GM18517 (cell line): Measurements from ENCODE around the gene ADAMTS6.
"Not testable (repeated sequence)": the region's sequence is repeated elsewhere in the genome, so short reads cannot be mapped to it uniquely, and the experiment has no call there.

Experiments
- ATAC-seq: cut with Tn5 transposase; IDR thresholded peaks from one replicate; pipeline ENCODE4 v1.9.1; 2021; ENCODE audit warnings: mild to moderate bottlenecking, moderate library complexity; ENCODE audit not compliant: unreplicated experiment

ADAMTS6 gene

DNA sequence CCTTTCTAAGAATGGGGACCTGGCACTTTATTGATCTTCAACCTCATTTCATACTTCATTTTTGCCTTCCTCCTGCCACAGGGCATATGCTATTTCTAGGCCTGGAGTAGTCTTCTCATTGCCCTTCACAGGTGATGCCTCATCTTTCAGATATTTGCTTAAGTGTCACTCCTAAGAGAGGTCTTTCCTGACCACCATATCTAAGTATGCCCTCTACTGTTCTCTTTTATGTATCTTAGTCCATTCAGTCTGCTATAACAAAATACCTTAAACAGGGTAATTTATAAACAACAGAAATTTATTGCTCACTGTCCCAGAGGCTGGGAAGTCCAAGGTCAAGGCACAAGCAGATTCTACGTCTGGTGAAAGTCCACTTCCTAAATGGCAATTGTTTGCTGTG, 99.1 kb downstream of the ADAMTS6 start:
- no peak for ATAC-seq

DNA sequence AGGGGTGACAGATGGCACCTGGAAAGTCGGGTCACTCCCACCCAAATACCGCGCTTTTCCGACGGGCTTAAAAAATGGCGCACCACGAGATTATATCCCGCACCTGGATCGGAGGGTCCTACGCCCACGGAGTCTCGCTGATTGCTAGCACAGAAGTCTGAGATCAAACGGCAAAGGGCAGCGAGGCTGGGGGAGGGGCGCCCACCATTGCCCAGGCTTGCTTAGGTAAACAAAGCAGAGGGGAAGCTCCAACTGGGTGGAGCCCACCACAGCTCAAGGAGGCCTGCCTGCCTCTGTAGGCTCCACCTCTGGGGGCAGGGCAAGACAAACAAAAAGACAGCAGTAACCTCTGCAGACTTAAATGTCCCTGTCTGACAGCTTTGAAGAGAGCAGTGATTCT, 111.2 kb downstream of the ADAMTS6 start:
- not testable (repeated sequence) for ATAC-seq

DNA sequence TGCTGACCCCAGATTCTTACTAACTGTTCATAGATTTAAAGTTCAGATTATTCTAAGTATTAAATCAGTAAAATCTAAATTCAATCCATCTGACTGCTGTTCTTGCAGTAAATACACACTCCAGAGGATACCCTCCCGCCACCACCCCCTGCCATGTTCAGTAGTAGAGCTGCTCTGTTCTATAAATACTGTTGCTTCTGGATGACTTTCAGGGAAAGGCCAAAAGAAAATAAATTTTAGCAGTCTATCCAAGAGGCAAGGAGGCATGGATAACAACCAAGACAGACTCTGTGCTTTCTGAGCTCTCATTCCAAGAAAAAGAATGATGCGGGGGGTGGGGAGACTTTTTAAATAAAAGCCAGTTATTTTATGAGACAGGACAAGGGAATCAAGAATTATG, 115.1 kb downstream of the ADAMTS6 start:
- ATAC-seq: no peak

DNA sequence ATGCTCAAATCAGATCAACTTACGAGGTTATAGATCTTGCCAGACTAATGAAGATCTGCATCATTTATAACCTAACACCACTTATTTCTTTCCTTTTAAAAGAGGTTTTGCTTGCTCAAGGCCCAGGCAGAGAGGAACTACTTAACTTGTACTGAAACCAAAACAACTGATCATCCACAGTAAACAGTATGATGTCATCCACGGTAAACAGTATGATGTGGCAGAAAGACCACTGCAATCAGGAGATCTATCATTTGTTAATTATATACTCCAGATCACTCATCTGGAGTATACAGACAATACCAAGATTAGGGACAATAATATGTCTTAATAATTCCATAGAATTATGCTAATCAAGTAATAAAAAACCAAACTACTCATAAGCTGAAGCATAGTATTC, 116.8 kb downstream of the ADAMTS6 start:
- ATAC-seq: no peak

DNA sequence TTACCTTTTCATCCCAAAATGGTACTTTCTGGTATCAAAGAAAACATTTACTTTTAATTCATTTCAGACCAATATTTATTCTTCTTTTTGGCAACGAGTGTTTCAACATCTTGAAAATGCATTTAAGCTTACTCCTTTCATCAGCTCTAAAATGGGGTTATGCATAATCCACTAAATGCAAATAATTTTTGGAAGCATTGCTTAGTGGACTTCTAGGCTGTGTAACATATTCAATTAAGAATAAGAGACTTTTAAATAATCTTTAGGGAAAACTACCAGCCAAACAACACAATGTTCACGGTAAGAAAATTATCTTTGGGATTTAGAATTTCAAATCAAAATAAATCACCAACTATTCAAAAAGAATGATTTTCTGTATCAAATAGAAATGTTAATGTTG, 118.2 kb downstream of the ADAMTS6 start:
- no peak for ATAC-seq

DNA sequence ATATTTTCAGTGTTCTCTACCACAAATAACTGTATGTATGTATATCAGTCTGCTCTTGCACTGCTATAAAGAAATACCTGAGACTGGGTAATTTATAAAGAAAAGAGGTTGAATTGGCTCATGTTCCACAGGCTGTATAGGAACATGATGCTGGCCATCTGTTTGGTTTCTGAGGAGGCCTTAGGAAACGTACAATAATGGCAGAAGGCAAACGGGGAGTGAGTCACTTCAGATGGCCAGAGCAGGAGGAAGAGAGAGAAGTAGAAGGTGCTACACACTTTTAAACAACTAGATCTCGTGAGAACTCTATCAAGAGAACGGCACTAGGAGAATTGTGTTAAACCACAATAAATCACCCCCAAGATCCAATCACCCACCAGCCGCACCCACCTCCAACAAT, 121.7 kb downstream of the ADAMTS6 start:
- ATAC-seq: no peak

DNA sequence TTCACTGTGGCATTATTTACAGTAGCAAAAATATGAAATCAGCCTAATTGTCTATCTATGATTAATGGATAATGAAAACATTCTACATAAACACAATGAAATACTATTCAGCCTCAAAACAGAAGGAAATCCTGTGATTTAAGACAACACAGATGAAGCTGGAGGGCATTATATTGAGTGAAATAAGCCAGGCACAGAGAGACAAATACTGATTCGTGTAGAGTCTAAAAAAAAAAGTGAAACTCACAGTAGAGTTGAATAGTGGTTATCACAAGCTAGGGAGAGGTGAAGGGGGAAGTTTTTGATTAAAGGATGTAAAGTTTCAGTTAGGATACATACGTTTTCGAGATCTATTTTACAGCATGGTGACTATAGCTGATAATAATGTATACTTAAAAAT, 122.2 kb downstream of the ADAMTS6 start:
- no peak for ATAC-seq

DNA sequence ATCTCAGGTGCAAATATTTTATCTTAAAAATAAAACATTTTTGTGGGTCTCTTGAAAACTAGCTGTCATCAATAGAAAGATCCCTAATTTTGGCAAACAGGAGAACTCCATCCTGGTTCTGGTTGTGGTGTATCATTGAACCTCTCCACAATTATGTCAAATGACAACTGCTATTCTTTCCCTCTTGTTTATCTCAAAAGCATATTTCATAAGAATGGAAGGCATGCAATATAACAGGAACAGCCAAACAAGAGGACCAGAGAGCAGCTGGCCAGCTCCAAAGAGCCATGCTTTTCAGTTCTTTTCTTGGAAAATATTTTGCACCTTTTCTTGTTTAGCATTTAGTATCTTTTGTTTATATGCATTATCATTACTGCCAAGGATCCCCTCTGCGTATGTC, 125.4 kb downstream of the ADAMTS6 start:
- ATAC-seq: no peak

DNA sequence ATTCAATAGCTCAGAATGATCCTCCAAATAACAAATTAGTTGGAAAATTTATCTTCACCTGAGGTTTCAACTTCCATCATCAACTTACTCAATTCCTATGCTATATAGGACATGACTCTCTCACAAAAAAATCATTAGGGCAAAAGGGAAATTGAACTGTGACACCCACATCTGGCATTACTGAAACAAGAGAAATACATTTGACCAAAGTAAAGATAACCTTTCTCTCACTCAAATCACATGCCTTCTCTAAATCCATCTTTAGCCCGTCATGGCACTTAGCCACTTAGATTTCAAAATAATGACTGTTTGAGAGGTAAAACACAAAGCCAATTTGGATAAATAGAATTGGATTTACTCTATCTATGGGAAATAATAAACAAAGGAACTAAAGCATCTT, 126.4 kb downstream of the ADAMTS6 start:
- no peak for ATAC-seq

DNA sequence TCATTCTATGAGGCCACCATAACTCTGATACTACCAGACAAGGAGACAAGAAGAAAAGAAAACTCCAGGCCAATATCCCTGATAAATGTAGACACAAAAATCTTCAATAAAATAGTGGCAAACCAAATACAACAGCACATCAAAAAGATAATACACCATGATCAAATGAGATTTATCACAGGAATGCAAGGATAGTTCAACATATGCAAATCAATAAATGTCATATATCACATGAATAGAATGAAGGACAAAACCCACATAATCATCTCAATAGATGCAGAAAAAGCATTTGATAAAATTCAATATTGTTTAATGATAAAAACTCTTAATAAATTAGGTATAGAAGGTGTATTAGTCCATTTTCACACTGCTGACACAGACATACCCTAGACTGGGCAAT, 139.9 kb downstream of the ADAMTS6 start:
- ATAC-seq: no peak

DNA sequence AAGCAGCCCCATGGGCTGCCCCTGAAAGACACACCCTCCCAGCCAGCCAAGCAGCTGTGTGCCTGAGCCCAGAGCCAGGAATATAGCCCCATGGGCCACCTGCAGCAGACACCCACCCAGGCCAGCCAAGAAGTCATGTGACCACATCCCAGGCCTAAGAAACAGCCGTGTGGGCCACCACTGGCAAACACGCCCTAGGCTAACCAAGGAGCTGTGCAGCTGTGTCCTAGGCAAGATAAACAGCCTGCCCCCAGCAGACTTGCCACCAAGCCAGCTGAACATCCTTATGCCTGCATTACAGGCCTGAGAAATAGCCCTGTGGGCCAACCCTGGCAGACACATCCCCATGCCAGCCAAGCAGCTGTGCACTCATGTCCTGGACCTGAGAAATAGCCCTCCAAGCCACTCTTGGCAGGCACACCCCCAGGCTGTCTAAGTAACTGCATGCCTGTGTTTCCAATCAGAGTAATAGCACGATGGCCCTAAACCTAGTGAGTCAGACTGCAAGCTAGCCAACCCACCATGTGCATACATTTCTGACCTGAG, 143.0 kb downstream of the ADAMTS6 start:
- ATAC-seq: no peak

DNA sequence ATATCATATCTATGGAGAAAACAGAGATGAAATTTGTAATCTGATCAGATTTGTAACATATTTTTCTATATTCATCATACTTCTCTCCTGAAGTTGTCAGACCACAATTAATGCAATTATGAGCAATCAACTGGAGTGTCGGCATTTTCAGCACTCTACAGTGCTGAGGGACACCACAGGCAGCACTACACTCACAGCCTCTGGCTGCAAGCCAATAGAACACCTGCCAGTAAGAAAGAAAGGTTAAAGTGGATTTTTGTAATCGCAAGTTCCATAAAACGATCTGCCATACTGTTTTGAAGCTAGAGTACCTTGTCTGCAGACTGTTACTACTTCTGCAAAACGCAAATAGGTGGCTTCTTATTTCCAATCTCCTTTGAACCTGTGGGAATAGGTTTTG, 147.6 kb downstream of the ADAMTS6 start:
- no peak for ATAC-seq

DNA sequence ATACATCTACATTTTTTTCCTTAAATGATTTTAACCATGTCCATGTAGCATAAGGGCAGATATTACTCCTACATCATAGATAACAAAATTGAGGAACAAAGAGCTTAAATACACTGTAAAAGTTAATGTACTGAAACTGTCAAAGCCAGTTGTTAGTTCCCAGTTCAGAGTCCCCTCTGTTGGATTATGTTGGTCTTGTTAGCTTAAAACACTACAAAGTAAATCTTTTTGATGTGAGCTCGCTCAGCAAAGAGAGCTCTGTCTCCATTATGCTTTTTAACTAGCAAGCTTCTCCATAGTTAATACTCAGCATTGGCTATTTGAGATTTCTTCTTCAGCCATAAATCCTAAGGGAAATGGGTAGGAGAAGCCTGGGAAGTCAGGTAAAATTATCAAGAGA, 149.1 kb downstream of the ADAMTS6 start:
- ATAC-seq: no peak

DNA sequence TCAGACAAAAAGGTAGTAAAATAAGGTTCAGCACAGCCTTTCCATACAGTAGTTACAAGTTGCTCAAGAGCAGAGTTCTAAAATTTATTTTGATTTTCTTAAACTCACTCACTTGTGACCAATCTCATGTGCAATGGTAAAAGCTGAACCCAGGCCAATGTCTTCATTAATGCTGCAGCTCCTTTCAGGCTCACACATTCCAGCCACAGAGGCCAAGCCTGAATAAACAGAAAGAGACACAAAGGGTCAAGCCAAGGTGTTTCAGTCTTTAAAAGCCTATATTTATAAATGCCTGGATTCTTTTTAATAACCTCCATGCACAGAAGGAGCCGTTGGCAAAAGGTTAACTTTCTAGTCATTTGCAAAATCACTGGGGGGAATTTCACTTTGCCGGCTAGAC, 152.5 kb downstream of the ADAMTS6 start:
- no peak for ATAC-seq

DNA sequence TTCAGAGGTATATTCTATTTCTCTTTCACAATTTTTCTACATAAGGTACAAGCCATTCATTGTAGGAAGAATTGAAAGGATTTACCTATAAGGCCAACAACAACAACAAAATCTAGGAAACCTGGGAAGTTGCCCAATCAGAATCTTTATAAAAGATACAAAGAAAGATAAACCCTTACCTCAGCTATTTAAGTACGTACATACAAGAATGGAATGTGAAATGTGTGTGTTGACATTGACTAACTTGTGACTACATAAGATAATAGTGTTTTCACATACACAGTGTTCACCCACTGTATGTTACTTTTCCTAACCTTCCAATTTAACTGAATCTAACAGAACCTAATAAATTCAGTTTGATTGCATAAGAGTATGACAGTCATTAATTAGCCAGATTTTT, 154.1 kb downstream of the ADAMTS6 start:
- no peak for ATAC-seq

DNA sequence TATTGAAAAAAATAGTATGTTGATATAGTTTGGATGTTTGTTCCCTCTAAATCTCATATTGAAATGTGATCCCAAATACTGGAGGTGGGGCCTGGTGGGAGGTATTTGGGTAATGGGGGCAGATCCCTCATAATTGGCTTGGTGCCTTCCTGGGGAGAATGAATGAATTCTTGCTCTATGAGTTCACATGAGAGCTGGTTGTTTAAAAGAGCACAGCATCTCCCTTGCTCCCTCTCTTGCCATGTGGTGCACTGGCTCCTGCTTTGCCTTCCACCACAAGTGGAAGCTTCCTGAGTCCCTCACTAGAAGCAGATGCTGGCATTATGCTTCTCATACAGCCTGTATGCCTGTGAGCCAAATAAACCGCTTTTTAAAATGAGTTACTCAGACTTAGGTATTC, 154.8 kb downstream of the ADAMTS6 start:
- no peak for ATAC-seq

DNA sequence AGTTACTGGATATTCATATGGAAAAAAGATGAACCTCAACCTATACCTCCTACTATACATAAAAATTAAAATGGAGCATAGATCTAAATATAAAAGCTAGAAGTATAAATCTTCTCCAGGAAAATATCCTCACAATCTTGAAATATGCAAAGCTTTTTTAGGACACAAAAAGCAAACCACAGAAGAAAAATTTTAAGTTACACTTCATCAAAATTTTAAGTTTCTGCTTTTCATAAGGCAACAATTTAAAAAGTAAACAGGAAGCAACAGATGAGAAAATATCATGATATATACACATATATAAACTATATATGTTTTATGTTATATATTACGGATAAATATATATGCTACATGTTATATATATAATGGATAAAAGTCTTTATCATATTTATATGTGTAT, 157.5 kb downstream of the ADAMTS6 start:
- ATAC-seq: no peak

DNA sequence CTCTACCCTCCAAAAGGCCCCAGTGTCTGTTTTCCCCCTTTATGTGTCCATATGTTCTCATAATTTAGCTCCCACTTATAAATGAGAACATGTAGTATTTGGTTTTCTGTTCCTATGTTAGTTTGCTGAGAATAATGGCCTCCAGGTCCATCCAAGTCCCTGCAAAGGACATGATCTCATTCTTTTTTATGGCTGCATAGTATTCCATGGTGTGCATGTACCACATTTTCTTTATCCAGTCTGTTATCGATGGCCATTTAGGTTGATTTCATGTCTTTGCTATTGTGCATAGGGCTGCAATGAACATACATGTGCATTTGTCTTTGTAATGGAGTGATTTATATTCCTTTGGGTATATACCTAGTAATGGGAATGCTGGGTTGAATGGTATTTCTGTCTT, 161.0 kb downstream of the ADAMTS6 start:
- ATAC-seq: not testable (repeated sequence)

DNA sequence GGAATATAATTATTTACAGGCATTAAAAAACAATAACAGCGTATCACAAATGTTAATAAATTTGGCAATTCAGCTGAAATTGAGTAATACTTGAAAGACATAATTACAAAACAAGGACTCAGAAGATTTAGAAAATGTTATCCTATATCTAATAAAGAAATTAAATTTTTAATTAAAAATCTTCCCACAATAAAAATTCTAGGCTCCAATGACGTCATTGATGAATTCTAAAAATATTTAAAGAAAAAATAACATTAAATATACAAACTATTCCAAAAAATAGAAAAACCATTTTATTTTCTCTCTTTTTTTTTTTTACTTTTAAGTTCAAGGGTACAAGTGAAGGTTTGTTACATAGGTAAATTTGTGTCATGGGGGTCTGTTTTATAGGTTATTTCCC, 161.5 kb downstream of the ADAMTS6 start:
- no peak for ATAC-seq

DNA sequence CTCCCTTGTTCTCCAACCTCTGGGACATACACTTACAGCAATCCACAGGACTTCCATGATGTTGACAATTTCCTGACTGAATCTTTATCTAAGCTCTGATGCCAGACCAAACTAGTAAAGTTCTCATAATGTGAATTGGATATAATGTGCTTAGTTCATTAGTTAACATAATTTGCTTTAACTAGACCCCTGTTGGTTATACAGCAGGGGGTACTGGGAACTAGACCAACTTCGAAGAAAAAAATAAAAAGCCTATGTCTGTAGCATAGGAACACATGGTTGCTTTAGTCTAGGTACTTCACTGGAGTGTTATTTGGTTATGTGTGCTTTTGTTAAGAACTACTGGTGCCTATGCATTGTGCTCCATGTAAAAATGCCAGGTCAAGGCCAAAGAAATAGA, 173.8 kb downstream of the ADAMTS6 start:
- ATAC-seq: no peak

DNA sequence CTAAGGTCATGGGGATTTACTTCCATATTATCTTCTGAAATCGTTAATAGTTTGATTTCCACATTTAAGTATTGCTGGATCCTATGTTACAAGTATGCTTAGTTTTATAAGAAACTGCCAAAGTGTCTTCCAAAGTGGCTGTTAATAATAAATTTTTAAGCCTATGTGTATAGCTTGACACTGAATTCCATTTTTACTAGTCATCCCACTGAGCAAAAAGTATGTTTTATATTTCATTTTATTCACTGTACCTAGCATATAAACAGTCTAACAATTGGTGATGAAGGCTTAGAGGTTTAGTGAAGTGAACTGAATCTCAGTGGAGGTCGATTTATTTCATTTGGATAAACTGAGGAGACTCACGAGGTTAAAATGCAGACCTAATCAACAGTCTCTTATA, 174.6 kb downstream of the ADAMTS6 start:
- ATAC-seq: no peak

DNA sequence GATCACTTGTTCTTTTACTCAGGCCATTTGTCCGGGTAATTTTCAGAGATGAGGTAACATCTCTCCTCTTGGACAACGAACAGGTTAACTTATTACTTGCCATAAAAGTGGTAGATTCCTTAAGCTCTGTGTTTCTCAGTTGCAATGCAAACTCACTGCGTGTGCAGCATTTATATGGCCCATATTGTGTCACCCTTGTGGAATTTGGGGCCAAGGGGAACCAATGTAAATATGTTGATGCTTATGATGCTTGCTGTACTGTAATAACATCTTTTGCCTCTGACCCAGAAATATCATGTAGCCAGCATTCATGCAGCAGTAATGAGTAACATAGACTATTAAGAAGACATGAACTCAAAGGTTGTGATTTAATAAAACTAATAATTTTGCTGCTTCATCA, 175.8 kb downstream of the ADAMTS6 start:
- ATAC-seq: no peak

DNA sequence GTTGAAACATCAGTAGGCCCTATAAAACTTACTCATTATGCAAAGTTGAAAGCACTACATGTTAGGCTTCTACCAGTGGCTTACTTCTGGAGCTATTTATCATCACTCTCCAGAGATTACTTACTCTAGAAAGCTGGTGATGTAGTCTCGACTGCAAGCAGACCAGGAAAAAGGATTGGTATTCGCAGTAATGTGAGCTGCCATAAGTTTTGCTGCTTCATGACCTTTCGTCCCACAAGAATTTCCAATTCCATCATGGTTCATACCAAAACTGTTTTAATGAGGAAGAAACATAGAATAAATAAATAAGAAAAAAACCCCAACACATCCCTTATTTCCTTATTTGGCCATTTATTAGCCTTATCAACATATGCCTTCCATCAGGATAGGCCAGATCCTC, 181.9 kb downstream of the ADAMTS6 start:
- no peak for ATAC-seq

DNA sequence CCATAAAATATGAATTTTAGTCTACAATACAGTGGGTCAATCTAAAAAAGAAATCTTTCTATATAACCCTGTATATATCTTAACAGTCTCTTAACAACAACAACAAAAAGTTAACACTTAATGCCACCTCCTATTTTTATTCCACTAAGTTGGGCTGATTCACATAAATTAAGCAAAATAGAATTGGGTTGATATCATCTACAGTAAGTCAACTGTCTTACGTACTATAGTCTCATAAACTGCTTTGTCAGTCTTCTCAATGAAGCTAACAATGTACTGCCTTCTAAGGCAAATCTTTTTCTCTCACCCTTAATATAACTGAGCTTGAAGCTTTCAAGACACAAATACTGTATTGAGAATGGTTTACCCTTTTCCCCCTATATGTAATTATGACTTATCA, 185.7 kb downstream of the ADAMTS6 start:
- no peak for ATAC-seq
